GM12878 (cell line): ENCODE data around the gene PGAP6. TPM values are rescaled to one million over a fixed set of nuclear protein-coding genes. Genes with fewer than 3 reads are reported as not detected.

Source experiments
- ATAC-seq: fragments of 200-7000 bp; cut with Tn5 transposase; 3 replicates; pipeline ENCODE4 v1.9.1; 2020; ENCODE audit warnings: mild to moderate bottlenecking, moderate library complexity
- BruUV-seq: library from RNA; stranded (reverse); fragments of 400-500 nt; replicated peaks from 2 replicates; lab custom pipeline; 2021; lab: Mats Ljungman, UMichigan
- CTCF ChIA-PET: fragments of 300-600 bp; sonication (Branson Sonifier 250); formaldehyde crosslinking; extraction: SDS; loops from one replicate; lab custom pipeline; 2021; ENCODE audit warnings: inconsistent platforms; lab: Yijun Ruan, JAX
- POLR2A ChIA-PET: fragments of 350-600 bp; formaldehyde crosslinking; extraction: SDS; loops from one replicate; lab custom pipeline; 2021; ENCODE audit warnings: inconsistent platforms; lab: Charles Lee
- RAD21 ChIA-PET: fragments of 300-600 bp; sonication (Branson Sonifier 250); formaldehyde crosslinking; loops from one replicate; lab custom pipeline; 2023; ENCODE audit warnings: antibody characterized with exemption; ENCODE audit not compliant: unreplicated experiment; lab: Charles Lee
- SMC1A ChIA-PET: fragments of 300-600 bp; sonication (Branson Sonifier 250); formaldehyde crosslinking; loops from one replicate; lab custom pipeline; 2023; ENCODE audit not compliant: unreplicated experiment, uncharacterized antibody; lab: Charles Lee
- DNase-seq: peaks from one replicate; pipeline ENCODE4 v3.0.0-alpha.2; 2011; ENCODE audit warnings: low read depth, low spot score
- FAIRE-seq: peaks from 3 replicates; lab custom pipeline; 2011; peaks lifted over from hg19 to GRCh38; lab: Jason Lieb, UNC
- H2AFZ ChIP-seq: 2 replicates; pipeline ENCODE4 v1.6.0; 2011; ENCODE audit warnings: low read depth, low read length, control low read depth; ENCODE audit not compliant: control insufficient read depth
- H3K27ac ChIP-seq: 2 replicates; pipeline ENCODE4 v1.5.1; 2011; ENCODE audit warnings: control low read depth; ENCODE audit not compliant: control insufficient read depth, insufficient read depth
- H3K27me3 ChIP-seq, 2 experiments: replicated peaks in 1 of 2; 2 replicates each; pipeline versions ENCODE4 v1.6.0 to v1.6.1; 2011; ENCODE audit warnings: low read length in 1 of 2; ENCODE audit not compliant: control insufficient read depth in 2 of 2, insufficient read depth in 2 of 2
- H3K36me3 ChIP-seq, 2 experiments: 2 replicates each; pipeline ENCODE4 v1.5.1; 2011; ENCODE audit warnings: low read length in 1 of 2; ENCODE audit not compliant: control insufficient read depth in 2 of 2, insufficient read depth in 2 of 2
- H3K4me1 ChIP-seq: 2 replicates; pipeline ENCODE4 v1.6.1; 2011; ENCODE audit warnings: mild to moderate bottlenecking, low read length, moderate library complexity, mixed read lengths; ENCODE audit not compliant: control insufficient read depth, insufficient read depth
- H3K4me2 ChIP-seq: 2 replicates; pipeline ENCODE4 v1.6.0; 2011; ENCODE audit warnings: control low read depth; ENCODE audit not compliant: control insufficient read depth, insufficient read depth
- H3K4me3 ChIP-seq: fragments of 200-600 bp; sonication (generic); 2 replicates; pipeline ENCODE4 v1.5.1; 2016
- H3K79me2 ChIP-seq: 2 replicates; pipeline ENCODE4 v1.6.0; 2011; ENCODE audit warnings: low read length; ENCODE audit not compliant: control insufficient read depth, insufficient read depth
- H3K9ac ChIP-seq: 2 replicates; pipeline ENCODE4 v1.8.0; 2011; ENCODE audit warnings: low read length, control low read depth, mixed read lengths; ENCODE audit not compliant: control insufficient read depth, insufficient read depth
- H3K9me3 ChIP-seq: replicated peaks from 3 replicates; pipeline ENCODE4 v1.5.1; 2011; ENCODE audit warnings: mild to moderate bottlenecking, low read length; ENCODE audit not compliant: control insufficient read depth, insufficient read depth
- H4K20me1 ChIP-seq: 2 replicates; pipeline ENCODE4 v1.6.0; 2011; ENCODE audit not compliant: control insufficient read depth, insufficient read depth
- ASH2L ChIP-seq: fragments of 300-600, 200-600 bp; sonication (generic); IDR thresholded peaks from 2 replicates; pipeline ENCODE4 v1.6.1; 2017; ENCODE audit warnings: low read depth, mild to moderate bottlenecking, borderline replicate concordance
- ATF2 ChIP-seq: IDR thresholded peaks from 2 replicates; pipeline ENCODE4 v1.6.1; 2012; ENCODE audit warnings: low read length, inconsistent platforms
- ATF7 ChIP-seq: fragments of 450-650 bp; IDR thresholded peaks from 2 replicates; pipeline ENCODE4 v1.6.1; 2016; ENCODE audit warnings: low read depth, mild to moderate bottlenecking
- CEBPZ ChIP-seq: fragments of 150-350 bp; IDR thresholded peaks from 2 replicates; pipeline ENCODE4 v1.6.1; 2016; ENCODE audit warnings: low read depth, low read length
- CHD1 ChIP-seq: IDR thresholded peaks from 2 replicates; pipeline ENCODE4 v1.6.1; 2012; ENCODE audit warnings: low read depth, low read length, improper control_type of control experiment
- E4F1 ChIP-seq: fragments of 450-650 bp; IDR thresholded peaks from 2 replicates; pipeline ENCODE4 v1.6.1; 2018; ENCODE audit warnings: borderline replicate concordance, mild to moderate bottlenecking; ENCODE audit not compliant: partially characterized antibody
- JUNB ChIP-seq: IDR thresholded peaks from 2 replicates; pipeline ENCODE4 v1.6.1; 2016; ENCODE audit warnings: antibody characterized with exemption, mild to moderate bottlenecking
- JUND ChIP-seq: IDR thresholded peaks from 2 replicates; pipeline ENCODE4 v1.6.1; 2012; ENCODE audit warnings: low read depth, mild to moderate bottlenecking, low read length, improper control_type of control experiment, moderate library complexity
- MYB ChIP-seq: fragments of 150-350 bp; IDR thresholded peaks from 2 replicates; pipeline ENCODE4 v1.6.1; 2014; ENCODE audit warnings: mild to moderate bottlenecking, low read depth, low read length, borderline replicate concordance
- NFIC ChIP-seq: IDR thresholded peaks from 2 replicates; pipeline ENCODE4 v1.6.1; 2012; ENCODE audit warnings: low read depth, mild to moderate bottlenecking, inconsistent platforms, low read length, moderate library complexity
- PAX8 ChIP-seq: fragments of 450-650 bp; IDR thresholded peaks from 2 replicates; pipeline ENCODE4 v1.6.1; 2017; ENCODE audit warnings: mild to moderate bottlenecking, moderate library complexity
- TBL1XR1 ChIP-seq: IDR thresholded peaks from 2 replicates; pipeline ENCODE4 v1.6.1; 2012; ENCODE audit warnings: low read depth, low read length, improper control_type of control experiment
- ZNF274 ChIP-seq: IDR thresholded peaks from one replicate; pipeline ENCODE4 v1.8.0; 2011; ENCODE audit not compliant: insufficient read length, insufficient read depth
- WGBS: methylation state at CpG from one replicate; pipeline ENCODE4 v1.1.6; 2016; ENCODE audit warnings: low lambda C conversion rate; ENCODE audit not compliant: insufficient replicate concordance, insufficient coverage; ENCODE audit errors: missing lambda C conversion rate; 5-methylcytosine and 5-hydroxymethylcytosine counted together
- in situ Hi-C: fragments of 300-500 bp; cut with MboI; formaldehyde crosslinking; loops from 9 replicates; pipeline ENCODE4 v1.14.3; 2018; ENCODE audit warnings: mixed read lengths
- intact Hi-C: fragments of 100-400 bp; cut with micrococcal nuclease; formaldehyde crosslinking; loops from one replicate; pipeline ENCODE4 v1.14.2; 2022; ENCODE audit not compliant: unreplicated experiment
- polyA plus RNA-seq, 11 experiments: library from polyadenylated mRNA; depleted of rRNA in 4 of 11; unstranded in 6 of 11; stranded (reverse) in 5 of 11; fragments of >200 nt; fragmentation: Nextera tagmentation in 4 of 11; fragmentation: Illumina TruSeq in 1 of 11; extraction: Ambion mirVana in 4 of 11; extraction: Trizol in 1 of 11; gene quantifications; 1 replicate in 1 of 11; 2 replicates in 10 of 11; pipeline versions ENCODE4 v1.2.1 to v1.2.3, GENCODE V29; 2011 to 2016; ENCODE audit warnings: inconsistent platforms in 2 of 11, missing spikeins in 2 of 11, low read depth in 1 of 11
- total RNA-seq, 4 experiments: library from RNA; depleted of rRNA in 3 of 4; stranded (reverse); fragments of >200 nt in 3 of 4; fragmentation: Illumina TruSeq in 1 of 4; extraction: Trizol in 1 of 4; gene quantifications; 2 replicates each; pipeline versions ENCODE4 v1.2.1 to v1.2.3, GENCODE V29; 2013 to 2021

PGAP6 gene
- total and polyA plus RNA-seq, 10 of the 15 experiments (the other 5 are each of a cell fraction or from before 2014, with no cell fraction given), result 0.76 to 48.8 (median 18.4) TPM

- TF ChIP-seq ASH2L, result no peak
- TF ChIP-seq JUNB, result no peak
Observed at GRCh38 chr16:368388-369158, 13.2 kb downstream of the PGAP6 start (continued).

GRCh38 chr16:367333-367903, 14.4 kb downstream of the PGAP6 start:
- H3K4me3 ChIP-seq, result no peak overlapping the region
- ATAC-seq (no peak), FAIRE-seq (no peak), DNase-seq (no peak)
- H3K4me1 ChIP-seq, result peaks cover 4% of the 10 kb centered on the region; the same call in 1 of the 2 replicates
- SMC1A ChIA-PET, result no interaction called here
- peaks cover 5 to 17% of the 10 kb centered on the region in 2 experiments; a peak in 3 of 4 replicates for H3K36me3 ChIP-seq
- in situ Hi-C loops, result loop anchor here (5.0 kb wide), 1 partner anchor 260 kb away; no protein-coding TSS in a partner anchor
- H3K27ac ChIP-seq, result no peak overlapping the region
- H3K27me3 ChIP-seq, result no peaks in the 10 kb centered on the region
- H3K79me2 ChIP-seq, result peaks cover 4% of the 10 kb centered on the region
- RAD21 ChIA-PET, result no interaction called here
- intact Hi-C loops, result no loop called here
- no TSS peak for BruUV-seq
- H3K4me2 ChIP-seq, result no peak overlapping the region
- 92% methylated on average over 18 of the region's 18 CpGs for WGBS
- no peaks in the 10 kb centered on the region for H4K20me1 ChIP-seq
- no peaks in the 10 kb centered on the region for H3K9me3 ChIP-seq
- H2AFZ ChIP-seq, result no peak overlapping the region
- POLR2A ChIA-PET, result interaction anchor here (0.6 kb wide), 1 partner anchor 125 kb away, joined by 3 read pairs; no protein-coding TSS in a partner anchor
- CTCF ChIA-PET, result interaction anchor here (0.6 kb wide), 1 partner anchor 1511 kb away, joined by 3 read pairs; no protein-coding TSS in a partner anchor
- no peak overlapping the region for H3K9ac ChIP-seq
- TF ChIP-seq NFIC, result no peak
- TF ChIP-seq ZNF274, result no peak
- no peak for TF ChIP-seq TBL1XR1
- no peak for TF ChIP-seq E4F1
- no peak for TF ChIP-seq ATF2
- TF ChIP-seq JUND, result no peak
- no peak for TF ChIP-seq CEBPZ
- no peak for TF ChIP-seq MYB
- TF ChIP-seq CHD1, result no peak
- TF ChIP-seq ATF7, result no peak
- no peak for TF ChIP-seq PAX8
